ENCODE data around the gene ZFHX3. TPM values are rescaled to one million over a fixed set of nuclear protein-coding genes. Genes with fewer than 3 reads are reported as not detected.

The ZFHX3 gene
- total and polyA plus RNA-seq, 2 donors (not counting 1 experiment from before 2014, with no cell fraction given), result 0.54 to 6.6 TPM

- no peak for DNase-seq
- WGBS (ENCODE audit: insufficient coverage), result no CpG with 5 or more reads among the region's 1 CpG
- Histone ChIP-seq H4K20me1 (ENCODE audit: control insufficient read depth, insufficient read depth, low read length, poor library complexity, severe bottlenecking) (no peaks in the 10 kb centered on the region), H3K4me2 (replicated peaks; ENCODE audit: low read depth, low read length, poor library complexity, severe bottlenecking) (no peak overlapping the region), H3K36me3 (replicated peaks in 1 of 2; ENCODE audit: control extremely low read depth in 1 of 2, control insufficient read depth in 1 of 2, extremely low read depth in 1 of 2, insufficient read depth in 2 of 2, low read length in 1 of 2) (no peaks in the 10 kb centered on the region), H3K79me2 (ENCODE audit: control insufficient read depth, insufficient read depth, low read length) (no peaks in the 10 kb centered on the region), H3K4me3 (ENCODE audit: control extremely low read depth in 1 of 5, extremely low read depth in 1 of 5, insufficient read depth in 1 of 5, low read depth in 2 of 5, low read length in 4 of 5) (no peak overlapping the region), H3K9me3 (ENCODE audit: control extremely low read depth in 1 of 3, control insufficient read depth in 2 of 3, insufficient read depth in 1 of 3, low read length in 2 of 3) (no peaks in the 10 kb centered on the region), H3K4me1 (ENCODE audit: control insufficient read depth in 2 of 2, insufficient read depth in 2 of 2, low read length in 2 of 2) (peaks cover 10% of the 10 kb centered on the region in 2 donors), H3K27ac (ENCODE audit: low read length in 2 of 2) (no peak overlapping the region), H3K27me3 (replicated peaks in 1 of 4; ENCODE audit: control extremely low read depth in 1 of 4, control insufficient read depth in 3 of 4, insufficient read depth in 4 of 4, low read length in 3 of 4) (no peaks in the 10 kb centered on the region), H3K9ac (ENCODE audit: low read length) (no peak overlapping the region), H2AFZ (ENCODE audit: insufficient read depth, low read depth, low read length, poor library complexity, severe bottlenecking) (no peak overlapping the region)
- intact Hi-C loops (cut with micrococcal nuclease), result no loop called here
- POLR2A ChIA-PET, result no interaction called here
- CTCF ChIA-PET, result interaction anchor here (0.8 to 1.5 kb wide), 3 partner anchors 20 to 27 kb away, joined by 3 read pairs; no protein-coding TSS in a partner anchor
- Mint-ChIP-seq H3K4me3 (no peak overlapping the region), H3K27me3 (peaks cover 6% of the 10 kb centered on the region), H3K9me3 (ENCODE audit: insufficient read depth) (no peaks in the 10 kb centered on the region), H3K27ac (no peak overlapping the region), H3K4me1 (peaks cover 14% of the 10 kb centered on the region)
- no peak for ATAC-seq (ENCODE audit: low read depth)
- TF ChIP-seq CTCF (IDR thresholded peaks at IDR 0.05) (no peak), EZH2 (IDR thresholded peaks at IDR 0.05; ENCODE audit: borderline replicate concordance, insufficient read depth, low read depth, low read length, poor library complexity, severe bottlenecking) (no peak)
Observed at GRCh38 chr16:72852421-72852820, 195.5 kb downstream of the ZFHX3 start.

- Histone ChIP-seq H3K27ac (ENCODE audit: low read length in 2 of 2) (no peak overlapping the region), H3K27me3 (replicated peaks in 1 of 4; ENCODE audit: control extremely low read depth in 1 of 4, control insufficient read depth in 3 of 4, insufficient read depth in 4 of 4, low read length in 3 of 4) (peaks cover 0 to 9% (median 0%) of the 10 kb centered on the region in 4 experiments), H3K4me1 (ENCODE audit: control insufficient read depth in 2 of 2, insufficient read depth in 2 of 2, low read length in 2 of 2) (peaks cover 11 to 13% of the 10 kb centered on the region in 2 donors), H3K9ac (ENCODE audit: low read length) (no peak overlapping the region), H3K79me2 (ENCODE audit: control insufficient read depth, insufficient read depth, low read length) (no peaks in the 10 kb centered on the region), H3K4me3 (ENCODE audit: control extremely low read depth in 1 of 5, extremely low read depth in 1 of 5, insufficient read depth in 1 of 5, low read depth in 2 of 5, low read length in 4 of 5) (no peak overlapping the region), H3K36me3 (replicated peaks in 1 of 2; ENCODE audit: control extremely low read depth in 1 of 2, control insufficient read depth in 1 of 2, extremely low read depth in 1 of 2, insufficient read depth in 2 of 2, low read length in 1 of 2) (no peaks in the 10 kb centered on the region), H3K4me2 (replicated peaks; ENCODE audit: low read depth, low read length, poor library complexity, severe bottlenecking) (no peak overlapping the region), H3K9me3 (ENCODE audit: control extremely low read depth in 1 of 3, control insufficient read depth in 2 of 3, insufficient read depth in 1 of 3, low read length in 2 of 3) (peaks cover 0 to 3% (median 0%) of the 10 kb centered on the region in 3 donors), H2AFZ (ENCODE audit: insufficient read depth, low read depth, low read length, poor library complexity, severe bottlenecking) (no peak overlapping the region), H4K20me1 (ENCODE audit: control insufficient read depth, insufficient read depth, low read length, poor library complexity, severe bottlenecking) (no peaks in the 10 kb centered on the region)
- Mint-ChIP-seq H3K9me3 (ENCODE audit: insufficient read depth) (no peaks in the 10 kb centered on the region), H3K27ac (no peak overlapping the region), H3K4me3 (no peak overlapping the region), H3K4me1 (peaks cover 20% of the 10 kb centered on the region), H3K27me3 (peaks cover 14% of the 10 kb centered on the region)
- POLR2A ChIA-PET, result no interaction called here
- CTCF ChIA-PET, result no interaction called here
- intact Hi-C loops (cut with micrococcal nuclease), result no loop called here
- TF ChIP-seq CTCF (IDR thresholded peaks at IDR 0.05) (no peak), EZH2 (IDR thresholded peaks at IDR 0.05; ENCODE audit: borderline replicate concordance, insufficient read depth, low read depth, low read length, poor library complexity, severe bottlenecking) (no peak)
- 98% methylated on average over 5 of the region's 6 CpGs for WGBS (ENCODE audit: insufficient coverage)
- no peak for DNase-seq
- no peak for ATAC-seq (ENCODE audit: low read depth)
Observed at GRCh38 chr16:72850853-72851252, 197.1 kb downstream of the ZFHX3 start.

All from B cell (primary cell).